ENCODE data around the gene DCX. TPM values are rescaled to one million over a fixed set of nuclear protein-coding genes. Genes with fewer than 3 reads are reported as not detected.
"Not testable (repeated sequence)": the region's sequence is repeated elsewhere in the genome, so short reads cannot be mapped to it uniquely, and the experiment has no call there.

DCX gene
- total RNA-seq, 2 donors from 2014 or later = not detected

DNA sequence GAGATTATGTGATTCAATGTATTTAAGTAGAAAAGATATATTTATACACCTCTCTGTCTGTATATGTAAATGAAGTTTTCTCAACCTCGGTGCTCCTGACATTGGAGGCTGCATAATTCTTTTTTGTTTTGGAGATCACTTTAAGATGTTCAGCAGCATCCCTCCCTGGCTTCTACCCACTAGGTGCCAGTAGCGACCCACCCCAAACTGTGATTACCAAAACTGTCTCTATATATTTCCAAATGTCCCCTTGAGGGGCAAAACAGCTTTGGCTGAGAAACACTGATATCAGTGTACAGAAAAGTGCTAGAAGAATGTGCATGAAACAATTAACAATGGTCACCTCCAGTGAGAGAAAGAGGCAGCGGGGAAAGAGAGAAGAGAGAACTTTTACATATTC is 51.2 kb downstream of the DCX start:
- Mint-ChIP-seq H3K4me3 (no peak overlapping the region), H3K4me1 (ENCODE audit: low read depth) (no peaks in the 10 kb centered on the region), H3K27ac (no peak overlapping the region), H3K9me3 (no peaks in the 10 kb centered on the region), H3K36me3 (ENCODE audit: insufficient read depth in 2 of 2) (no peaks in the 10 kb centered on the region), H3K27me3 (ENCODE audit: low read depth) (peaks cover 36% of the 10 kb centered on the region)
- no peak for DNase-seq
- no peak for ATAC-seq (replicated peaks in 1 of 2)

DNA sequence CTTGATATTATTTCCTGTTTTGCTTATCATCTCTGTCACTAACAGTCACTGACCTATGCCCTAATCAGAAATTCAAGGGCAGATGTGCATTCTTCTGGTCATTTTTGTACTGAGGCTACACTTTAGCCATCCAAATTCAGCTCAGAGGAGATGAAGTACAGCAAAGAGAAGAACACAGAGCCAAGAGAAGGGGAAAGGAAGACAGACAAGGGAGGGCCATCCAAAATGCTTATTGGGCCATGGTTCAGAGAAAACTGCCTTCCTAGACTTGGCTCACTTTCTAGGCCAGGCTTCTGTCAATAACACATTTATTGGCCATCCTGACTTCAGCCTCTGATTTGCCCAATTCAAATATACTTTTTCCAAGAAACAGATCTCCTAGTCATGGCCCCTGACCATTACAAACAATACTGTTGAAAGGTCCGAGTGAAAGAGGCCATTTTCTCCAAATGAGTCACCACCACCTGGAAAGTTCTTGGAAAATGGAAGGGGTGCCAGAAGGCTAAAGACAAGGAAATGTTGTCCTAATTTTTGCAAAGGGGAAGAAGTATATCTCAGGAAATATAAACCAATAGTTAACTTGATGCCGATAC is 56.4 kb downstream of the DCX start:
- H3K27me3 Mint-ChIP-seq (ENCODE audit: low read depth) = peaks cover 31% of the 10 kb centered on the region
- H3K9me3 Mint-ChIP-seq = no peaks in the 10 kb centered on the region
- H3K27ac Mint-ChIP-seq = no peak overlapping the region
- DNase-seq (no peak), ATAC-seq (replicated peaks in 1 of 2) (no peak)
- H3K4me1 Mint-ChIP-seq (ENCODE audit: low read depth) = no peaks in the 10 kb centered on the region
- no peaks in the 10 kb centered on the region for H3K36me3 Mint-ChIP-seq (ENCODE audit: insufficient read depth in 2 of 2)
- H3K4me3 Mint-ChIP-seq = no peak overlapping the region

DNA sequence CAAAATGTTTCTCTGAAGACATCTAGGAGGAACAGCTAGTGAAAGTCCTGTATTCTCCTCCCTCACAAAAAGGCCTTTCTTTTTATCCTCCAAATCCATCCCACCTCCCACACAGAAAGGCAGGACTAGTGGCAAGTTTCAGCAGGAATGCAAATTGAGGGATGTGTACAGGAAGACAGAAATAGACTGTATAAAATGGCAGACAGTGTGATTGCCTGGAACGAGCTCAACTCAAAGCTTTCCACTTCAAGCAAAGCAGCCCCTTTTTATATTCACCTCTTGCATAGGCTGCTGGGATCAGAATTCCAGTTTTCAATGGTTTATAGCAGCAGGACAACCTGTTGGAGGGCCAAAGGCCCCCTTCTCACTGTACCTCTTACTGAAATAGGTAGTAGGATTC is 57.5 kb downstream of the DCX start:
- Mint-ChIP-seq H3K9me3 (peaks cover 0 to 1% of the 10 kb centered on the region in 2 donors), H3K36me3 (ENCODE audit: insufficient read depth in 2 of 2) (no peaks in the 10 kb centered on the region), H3K4me1 (ENCODE audit: low read depth) (no peaks in the 10 kb centered on the region), H3K27me3 (ENCODE audit: low read depth) (peaks cover 42% of the 10 kb centered on the region), H3K27ac (no peak overlapping the region), H3K4me3 (no peak overlapping the region)
- no peak for ATAC-seq (replicated peaks in 1 of 2)
- no peak for DNase-seq

DNA sequence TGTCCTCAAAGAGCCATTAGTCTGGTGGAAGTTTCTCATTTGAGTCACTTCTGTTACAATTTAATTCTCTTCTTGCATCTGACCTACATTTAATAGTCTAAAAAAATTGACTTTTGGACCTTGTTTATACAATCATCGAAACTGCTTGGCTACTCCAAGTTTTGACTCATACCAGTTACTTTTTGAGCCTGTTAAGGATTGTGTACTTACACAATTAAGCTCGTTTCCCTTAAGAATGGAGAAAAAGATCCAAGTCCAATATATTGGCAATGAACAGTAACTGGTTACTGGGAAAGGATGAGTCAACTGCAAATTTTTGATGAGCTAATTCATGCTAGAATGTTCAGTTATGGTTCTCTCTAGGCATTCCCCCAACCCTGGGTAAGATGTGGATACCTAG is 58.2 kb downstream of the DCX start:
- Mint-ChIP-seq H3K36me3 (ENCODE audit: insufficient read depth in 2 of 2) (no peaks in the 10 kb centered on the region), H3K9me3 (peaks cover 0 to 1% of the 10 kb centered on the region in 2 donors), H3K27ac (no peak overlapping the region), H3K4me3 (no peak overlapping the region), H3K4me1 (ENCODE audit: low read depth) (no peaks in the 10 kb centered on the region), H3K27me3 (ENCODE audit: low read depth) (peaks cover 42% of the 10 kb centered on the region)
- DNase-seq (no peak), ATAC-seq (replicated peaks in 1 of 2) (no peak)

DNA sequence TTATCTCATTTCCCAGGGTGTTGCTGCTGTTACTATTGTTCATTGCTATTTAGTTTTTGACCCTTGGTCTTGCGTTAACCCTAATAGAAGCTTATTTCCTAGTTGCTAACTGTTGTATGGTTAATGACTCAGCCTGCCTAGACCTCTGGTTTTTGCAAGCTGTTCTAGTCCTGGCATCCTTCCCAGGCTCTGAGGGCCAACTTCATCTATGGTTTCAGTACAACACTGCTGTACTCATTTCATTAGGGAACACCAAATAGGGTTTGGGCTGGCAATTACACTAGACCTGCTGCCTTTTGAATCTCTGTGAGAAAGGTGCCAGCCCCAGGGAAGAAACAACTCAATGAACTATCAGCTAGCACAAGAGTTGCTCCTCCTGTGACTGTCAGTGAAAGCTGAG is 59.6 kb downstream of the DCX start:
- ATAC-seq (replicated peaks in 1 of 2) (no peak), DNase-seq (no peak)
- H3K27ac Mint-ChIP-seq = no peak overlapping the region
- H3K36me3 Mint-ChIP-seq (ENCODE audit: insufficient read depth in 2 of 2) = no peaks in the 10 kb centered on the region
- peaks cover 41% of the 10 kb centered on the region for H3K27me3 Mint-ChIP-seq (ENCODE audit: low read depth)
- no peaks in the 10 kb centered on the region for H3K4me1 Mint-ChIP-seq (ENCODE audit: low read depth)
- no peak overlapping the region for H3K4me3 Mint-ChIP-seq
- peaks cover 0 to 1% of the 10 kb centered on the region in 2 donors for H3K9me3 Mint-ChIP-seq

DNA sequence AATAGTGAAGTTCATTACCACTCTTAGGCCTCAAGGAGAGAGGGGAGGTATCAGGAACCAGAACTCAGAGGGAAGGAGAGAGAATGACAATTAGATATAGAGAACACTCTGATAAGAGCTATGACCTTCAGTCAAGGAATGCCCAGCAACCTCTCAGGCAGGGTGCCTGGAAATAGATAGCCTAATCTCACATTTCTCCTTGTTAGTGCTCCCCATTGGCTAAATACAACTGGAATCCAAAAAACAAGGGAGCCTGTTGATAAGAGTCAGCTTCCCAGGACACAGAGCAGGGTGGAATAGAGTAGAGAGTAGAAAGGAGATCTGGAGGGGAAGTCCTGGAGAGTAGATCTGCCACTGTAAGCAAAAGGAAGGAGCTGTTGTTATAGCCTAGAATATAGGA is 62.1 kb downstream of the DCX start:
- no peak for ATAC-seq (replicated peaks in 1 of 2)
- Mint-ChIP-seq H3K4me3 (no peak overlapping the region), H3K9me3 (peaks cover 0 to 1% of the 10 kb centered on the region in 2 donors), H3K27ac (no peak overlapping the region), H3K4me1 (ENCODE audit: low read depth) (no peaks in the 10 kb centered on the region), H3K27me3 (ENCODE audit: low read depth) (peaks cover 32% of the 10 kb centered on the region), H3K36me3 (ENCODE audit: insufficient read depth in 2 of 2) (no peaks in the 10 kb centered on the region)
- DNase-seq = no peak

DNA sequence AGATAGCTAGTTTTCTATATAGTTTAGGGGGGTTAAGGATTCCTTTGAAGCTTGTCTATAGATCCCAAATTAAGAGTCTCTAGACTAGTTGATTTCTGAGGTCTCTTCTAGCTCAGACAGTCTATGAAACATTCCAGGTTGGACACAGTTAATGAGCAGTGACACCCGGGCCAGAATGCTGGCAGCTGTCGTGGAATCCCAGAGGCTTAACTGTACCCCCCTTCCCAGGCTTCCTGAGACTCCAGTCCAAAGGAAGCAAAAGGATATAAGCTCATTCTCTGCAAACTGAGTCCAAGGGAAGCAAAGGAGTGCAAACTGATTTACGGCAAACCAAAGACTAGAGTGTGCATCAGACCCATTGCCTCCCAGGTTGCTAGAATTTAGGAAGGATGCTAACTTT is 62.9 kb downstream of the DCX start:
- no peak overlapping the region for H3K27ac Mint-ChIP-seq
- H3K9me3 Mint-ChIP-seq = peaks cover 0 to 1% of the 10 kb centered on the region in 2 donors
- H3K27me3 Mint-ChIP-seq (ENCODE audit: low read depth) = peaks cover 32% of the 10 kb centered on the region
- DNase-seq (no peak), ATAC-seq (replicated peaks in 1 of 2) (no peak)
- no peaks in the 10 kb centered on the region for H3K36me3 Mint-ChIP-seq (ENCODE audit: insufficient read depth in 2 of 2)
- H3K4me1 Mint-ChIP-seq (ENCODE audit: low read depth) = no peaks in the 10 kb centered on the region
- H3K4me3 Mint-ChIP-seq = no peak overlapping the region

DNA sequence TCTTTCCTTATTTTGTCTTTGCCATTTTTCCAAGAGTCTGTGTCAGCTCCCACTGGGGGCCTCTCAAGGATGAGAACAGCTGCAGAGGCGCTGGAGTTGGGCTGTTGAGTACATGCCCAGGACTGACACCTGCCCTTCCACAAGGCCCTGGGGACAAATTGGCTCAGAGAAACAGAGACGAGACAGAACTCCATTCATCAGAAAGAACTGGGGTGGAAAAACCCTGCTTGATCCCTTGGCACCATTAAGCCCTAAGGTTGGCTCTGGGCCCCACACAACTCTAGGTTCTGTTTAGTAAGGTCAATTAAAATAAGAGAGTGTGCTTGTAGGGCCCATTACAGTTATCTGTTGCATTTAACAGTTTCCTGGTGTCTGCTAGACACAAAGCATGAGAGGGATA is 63.6 kb downstream of the DCX start:
- Mint-ChIP-seq H3K27me3 (ENCODE audit: low read depth) (peaks cover 28% of the 10 kb centered on the region), H3K27ac (no peak overlapping the region), H3K4me3 (no peak overlapping the region), H3K36me3 (ENCODE audit: insufficient read depth in 2 of 2) (no peaks in the 10 kb centered on the region), H3K9me3 (peaks cover 0 to 1% of the 10 kb centered on the region in 2 donors), H3K4me1 (ENCODE audit: low read depth) (no peaks in the 10 kb centered on the region)
- no peak for DNase-seq
- ATAC-seq (replicated peaks in 1 of 2) = no peak

DNA sequence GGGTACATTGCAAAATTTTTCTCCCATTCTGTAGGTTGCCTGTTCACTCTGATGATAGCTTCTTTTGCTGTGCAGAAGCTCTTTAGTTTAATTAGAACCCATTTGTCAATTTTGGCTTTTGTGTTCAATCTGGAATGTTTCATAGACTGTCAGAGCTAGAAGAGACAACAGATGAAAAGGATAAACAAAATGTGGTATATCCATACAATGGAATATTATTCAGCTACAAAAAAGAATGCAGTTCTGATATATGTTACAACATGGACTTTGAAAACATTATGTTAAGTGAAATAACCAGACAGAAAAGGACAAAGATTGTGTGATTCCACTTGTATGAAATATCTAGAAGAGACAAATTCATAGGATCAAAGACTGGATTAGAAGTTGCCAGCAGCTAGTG is 65.8 kb downstream of the DCX start:
- not testable (repeated sequence) for H3K4me3 Mint-ChIP-seq; DNase-seq; H3K4me1 Mint-ChIP-seq (ENCODE audit: low read depth)

DNA sequence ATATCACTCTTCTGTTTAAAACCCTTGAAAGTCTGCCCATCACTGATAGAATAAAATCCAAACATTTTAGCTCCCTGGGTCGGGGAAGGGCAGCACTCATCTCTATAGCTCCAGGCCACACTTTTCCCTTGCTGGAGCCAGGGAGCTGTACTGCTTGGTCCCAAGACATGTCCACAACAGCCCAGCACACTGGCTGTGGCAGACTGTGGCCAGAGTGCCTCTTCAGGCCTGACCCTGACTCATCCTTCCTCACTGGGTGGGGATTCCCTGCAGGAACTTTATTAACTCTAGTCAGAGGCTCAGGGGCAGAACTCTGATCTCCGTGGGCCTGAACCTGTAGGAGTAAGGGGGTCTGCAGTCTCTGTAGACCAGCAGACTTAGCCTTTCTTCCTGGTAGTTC is 71.9 kb downstream of the DCX start:
- peaks cover 0 to 2% of the 10 kb centered on the region in 2 donors for H3K9me3 Mint-ChIP-seq

More for the DNA sequence above, 65.8 kb downstream of the DCX start:
- not testable (repeated sequence) for H3K27ac Mint-ChIP-seq; H3K36me3 Mint-ChIP-seq (ENCODE audit: insufficient read depth in 2 of 2); ATAC-seq (replicated peaks in 1 of 2); H3K9me3 Mint-ChIP-seq
- peaks cover 40% of the 10 kb centered on the region for H3K27me3 Mint-ChIP-seq (ENCODE audit: low read depth)

DNA sequence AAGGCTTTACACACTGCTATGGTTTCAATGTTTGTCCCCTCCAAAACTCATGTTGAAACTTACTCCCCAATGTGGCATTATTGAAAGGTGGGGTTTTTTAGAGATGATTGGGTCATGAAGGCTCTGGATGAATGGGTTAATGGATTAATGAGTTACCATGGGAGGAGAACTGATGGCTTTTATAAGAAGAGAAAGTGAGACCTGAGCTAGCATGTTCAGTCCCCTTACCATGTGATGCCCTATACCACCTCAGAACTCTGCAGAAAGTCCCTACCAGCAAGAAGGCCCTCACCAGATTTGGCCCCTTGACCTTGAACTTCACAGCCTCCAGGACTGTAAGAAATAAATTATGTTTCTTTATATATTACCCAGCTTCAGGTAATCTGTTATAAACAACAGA is 72.8 kb downstream of the DCX start:
- Mint-ChIP-seq H3K4me3 (no peak overlapping the region), H3K4me1 (ENCODE audit: low read depth) (no peaks in the 10 kb centered on the region), H3K27ac (no peak overlapping the region), H3K9me3 (peaks cover 0 to 2% of the 10 kb centered on the region in 2 donors), H3K36me3 (ENCODE audit: insufficient read depth in 2 of 2) (no peaks in the 10 kb centered on the region), H3K27me3 (ENCODE audit: low read depth) (peaks cover 65% of the 10 kb centered on the region)
- no peak for DNase-seq
- no peak for ATAC-seq (replicated peaks in 1 of 2)

More for the DNA sequence above, 71.9 kb downstream of the DCX start:
- ATAC-seq (replicated peaks in 1 of 2) = no peak
- H3K36me3 Mint-ChIP-seq (ENCODE audit: insufficient read depth in 2 of 2) = no peaks in the 10 kb centered on the region
- no peak for DNase-seq
- peaks cover 63% of the 10 kb centered on the region for H3K27me3 Mint-ChIP-seq (ENCODE audit: low read depth)
- H3K4me1 Mint-ChIP-seq (ENCODE audit: low read depth) = no peaks in the 10 kb centered on the region
- no peak overlapping the region for H3K4me3 Mint-ChIP-seq
- H3K27ac Mint-ChIP-seq = no peak overlapping the region

DNA sequence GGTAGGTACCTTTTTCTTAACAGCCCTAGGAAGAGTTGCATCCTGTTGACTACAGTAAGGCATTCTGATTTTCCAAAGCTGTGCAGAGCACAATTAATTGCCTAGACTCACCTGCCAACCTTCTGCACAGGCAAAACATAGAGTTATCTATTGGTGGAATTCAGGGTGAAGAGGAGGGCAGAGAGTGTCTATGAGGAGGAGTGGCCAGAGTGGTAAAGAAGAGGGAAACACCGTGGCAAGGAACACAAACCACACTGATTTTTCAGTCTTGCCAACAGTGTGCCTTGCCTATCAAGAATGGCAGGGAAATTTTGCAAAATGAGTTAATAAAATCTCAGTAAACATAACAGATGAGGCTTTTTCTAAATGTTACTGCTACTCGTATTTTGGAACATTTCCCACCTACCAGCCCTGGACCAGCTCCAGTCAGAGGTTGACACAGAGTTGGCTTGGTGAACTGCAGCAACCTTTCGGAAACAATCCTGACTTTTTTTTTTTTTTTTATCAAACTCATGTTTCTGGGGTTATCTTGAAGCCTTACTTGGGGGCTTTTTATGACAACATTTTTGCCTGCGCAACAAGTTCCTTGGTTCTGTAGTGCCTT is 73.8 kb downstream of the DCX start:
- no peak overlapping the region for H3K4me3 Mint-ChIP-seq
- no peaks in the 10 kb centered on the region for H3K36me3 Mint-ChIP-seq (ENCODE audit: insufficient read depth in 2 of 2)
- no peaks in the 10 kb centered on the region for H3K4me1 Mint-ChIP-seq (ENCODE audit: low read depth)
- ATAC-seq (replicated peaks in 1 of 2) (no peak), DNase-seq (no peak)
- H3K9me3 Mint-ChIP-seq = peaks cover 0 to 2% of the 10 kb centered on the region in 2 donors
- peaks cover 64% of the 10 kb centered on the region for H3K27me3 Mint-ChIP-seq (ENCODE audit: low read depth)
- H3K27ac Mint-ChIP-seq = no peak overlapping the region

DNA sequence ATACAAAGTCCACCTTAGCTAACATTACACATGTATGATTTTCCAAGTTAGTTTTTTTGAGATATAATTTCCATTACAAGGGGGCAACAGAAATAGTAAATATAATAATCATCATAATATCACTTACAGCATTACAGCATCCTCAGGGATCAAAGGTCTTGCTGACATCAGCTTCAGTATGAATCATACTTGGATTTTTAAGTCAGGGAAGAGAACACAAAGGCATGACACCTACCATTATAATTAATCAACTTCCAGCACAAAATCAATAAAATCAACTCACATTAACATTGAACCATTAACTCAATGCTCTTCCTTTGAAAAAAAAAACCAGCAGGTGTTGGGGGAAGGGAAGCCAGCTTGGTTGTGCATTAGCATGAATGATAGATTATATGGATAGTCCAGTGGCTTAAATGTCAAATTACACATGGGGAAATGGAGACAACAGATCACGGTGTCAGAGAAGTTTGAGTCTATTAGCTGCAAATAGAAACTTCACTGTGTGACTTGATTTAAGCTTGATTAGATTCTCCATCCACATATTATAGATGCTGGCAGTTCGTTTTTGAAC is 74.8 kb downstream of the DCX start:
- Mint-ChIP-seq H3K9me3 (no peaks in the 10 kb centered on the region), H3K27me3 (ENCODE audit: low read depth) (peaks cover 61% of the 10 kb centered on the region), H3K36me3 (ENCODE audit: insufficient read depth in 2 of 2) (no peaks in the 10 kb centered on the region), H3K4me1 (ENCODE audit: low read depth) (no peaks in the 10 kb centered on the region), H3K4me3 (no peak overlapping the region), H3K27ac (no peak overlapping the region)
- DNase-seq = no peak
- no peak for ATAC-seq (replicated peaks in 1 of 2)

DNA sequence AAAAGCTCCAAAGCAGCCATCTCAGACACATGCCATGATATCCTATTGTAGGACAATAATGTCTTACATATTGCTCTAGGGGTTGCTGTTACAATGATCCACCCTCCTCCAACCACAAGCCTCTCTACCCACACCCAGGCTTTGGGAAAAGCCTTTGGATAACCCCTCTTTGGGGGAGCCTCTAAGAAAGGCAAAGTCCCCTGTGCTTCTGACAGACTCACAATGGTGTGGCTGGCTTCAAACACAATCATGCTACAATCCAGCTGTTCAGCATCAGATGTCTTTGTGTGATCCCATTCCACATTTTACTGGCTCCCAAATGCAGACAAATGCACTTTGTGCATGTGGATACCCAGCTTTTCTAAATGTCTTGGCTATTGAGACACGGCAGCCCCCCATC is 75.9 kb downstream of the DCX start:
- H3K36me3 Mint-ChIP-seq (ENCODE audit: insufficient read depth in 2 of 2) = no peaks in the 10 kb centered on the region
- DNase-seq (no peak), ATAC-seq (replicated peaks in 1 of 2) (no peak)
- peaks cover 61% of the 10 kb centered on the region for H3K27me3 Mint-ChIP-seq (ENCODE audit: low read depth)
- no peaks in the 10 kb centered on the region for H3K4me1 Mint-ChIP-seq (ENCODE audit: low read depth)
- H3K4me3 Mint-ChIP-seq = no peak overlapping the region
- no peaks in the 10 kb centered on the region for H3K9me3 Mint-ChIP-seq
- no peak overlapping the region for H3K27ac Mint-ChIP-seq

All from activated T-cell treated with anti-CD3 and anti-CD28 coated beads, Interleukin-2, amount 50 U/mL, for 72 hours (primary cell).